HG03064 (cell line): ENCODE results near the gene YWHAH.

Experiments used
- ATAC-seq: cut with Tn5 transposase; IDR thresholded peaks from one replicate; pipeline ENCODE4 v1.9.1; 2021; ENCODE audit warnings: low read depth; ENCODE audit not compliant: unreplicated experiment

Gene YWHAH

GRCh38 chr22:31947296-31947695 lies 3.0 kb downstream of the YWHAH start:
- no peak for ATAC-seq

- ATAC-seq, result no peak
These were observed 3.7 kb downstream of the YWHAH start for GRCh38 chr22:31948002-31948401.

GRCh38 chr22:31950226-31950625 lies 5.9 kb downstream of the YWHAH start:
- no peak for ATAC-seq

- ATAC-seq, result no peak
These were observed 7.1 kb downstream of the YWHAH start for GRCh38 chr22:31951194-31952093.

GRCh38 chr22:31952094-31952401 lies 7.7 kb downstream of the YWHAH start:
- no peak for ATAC-seq

- ATAC-seq, result no peak
These were observed 8.1 kb downstream of the YWHAH start for GRCh38 chr22:31952472-31952871.

GRCh38 chr22:31953261-31953660 lies 8.9 kb downstream of the YWHAH start:
- ATAC-seq, result no peak

- no peak for ATAC-seq
These were observed 10.5 kb downstream of the YWHAH start for GRCh38 chr22:31954535-31955523.

GRCh38 chr22:31956360-31956759 lies 12.0 kb downstream of the YWHAH start:
- no peak for ATAC-seq

GRCh38 chr22:31957970-31958594 lies 13.7 kb downstream of the YWHAH start:
- ATAC-seq, result no peak

- ATAC-seq, result no peak
These were observed 14.4 kb downstream of the YWHAH start for GRCh38 chr22:31958625-31959239.

- ATAC-seq, result no peak
These were observed 16.4 kb downstream of the YWHAH start for GRCh38 chr22:31960767-31961166.

GRCh38 chr22:31962387-31963125 lies 18.2 kb downstream of the YWHAH start:
- no peak for ATAC-seq

- no peak for ATAC-seq
These were observed 23.7 kb downstream of the YWHAH start for GRCh38 chr22:31968022-31968421.

GRCh38 chr22:31969789-31970489 lies 25.6 kb downstream of the YWHAH start:
- no peak for ATAC-seq

- ATAC-seq, result no peak
These were observed 26.4 kb downstream of the YWHAH start for GRCh38 chr22:31970490-31971444.

- ATAC-seq, result no peak
These were observed 27.8 kb downstream of the YWHAH start for GRCh38 chr22:31972180-31972579.

- ATAC-seq, result no peak
These were observed 29.4 kb downstream of the YWHAH start for GRCh38 chr22:31973739-31974138.
